ENCODE data around the gene TBC1D30. TPM values are rescaled to one million over a fixed set of nuclear protein-coding genes. Genes with fewer than 3 reads are reported as not detected.

Gene TBC1D30
- total RNA-seq, 1 experiment from 2014 or later, result 3.6 TPM

DNA sequence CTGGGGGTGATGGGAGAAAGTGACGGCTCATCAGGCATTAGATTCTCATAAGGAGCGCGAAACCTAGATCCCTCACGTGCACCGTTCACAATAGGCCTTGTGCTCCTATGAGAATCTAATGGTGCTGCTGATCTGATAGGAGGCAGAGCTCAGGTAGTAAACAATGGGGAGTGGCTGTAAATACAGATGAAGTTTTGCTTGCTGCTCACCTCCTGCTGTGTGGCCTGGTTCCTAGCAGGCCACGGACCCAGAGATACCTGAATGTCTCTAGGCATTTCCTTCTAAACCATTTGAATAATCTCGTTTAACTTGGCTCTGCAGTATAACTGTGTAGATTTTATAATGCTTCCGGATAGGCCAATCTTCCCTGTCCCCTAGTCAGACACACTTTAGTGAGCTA, 13.0 kb downstream of the TBC1D30 start (continued):
- TF ChIP-seq, protein P1, sequence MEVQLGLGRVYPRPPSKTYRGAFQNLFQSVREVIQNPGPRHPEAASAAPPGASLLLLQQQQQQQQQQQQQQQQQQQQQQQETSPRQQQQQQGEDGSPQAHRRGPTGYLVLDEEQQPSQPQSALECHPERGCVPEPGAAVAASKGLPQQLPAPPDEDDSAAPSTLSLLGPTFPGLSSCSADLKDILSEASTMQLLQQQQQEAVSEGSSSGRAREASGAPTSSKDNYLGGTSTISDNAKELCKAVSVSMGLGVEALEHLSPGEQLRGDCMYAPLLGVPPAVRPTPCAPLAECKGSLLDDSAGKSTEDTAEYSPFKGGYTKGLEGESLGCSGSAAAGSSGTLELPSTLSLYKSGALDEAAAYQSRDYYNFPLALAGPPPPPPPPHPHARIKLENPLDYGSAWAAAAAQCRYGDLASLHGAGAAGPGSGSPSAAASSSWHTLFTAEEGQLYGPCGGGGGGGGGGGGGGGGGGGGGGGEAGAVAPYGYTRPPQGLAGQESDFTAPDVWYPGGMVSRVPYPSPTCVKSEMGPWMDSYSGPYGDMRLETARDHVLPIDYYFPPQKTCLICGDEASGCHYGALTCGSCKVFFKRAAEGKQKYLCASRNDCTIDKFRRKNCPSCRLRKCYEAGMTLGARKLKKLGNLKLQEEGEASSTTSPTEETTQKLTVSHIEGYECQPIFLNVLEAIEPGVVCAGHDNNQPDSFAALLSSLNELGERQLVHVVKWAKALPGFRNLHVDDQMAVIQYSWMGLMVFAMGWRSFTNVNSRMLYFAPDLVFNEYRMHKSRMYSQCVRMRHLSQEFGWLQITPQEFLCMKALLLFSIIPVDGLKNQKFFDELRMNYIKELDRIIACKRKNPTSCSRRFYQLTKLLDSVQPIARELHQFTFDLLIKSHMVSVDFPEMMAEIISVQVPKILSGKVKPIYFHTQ (CRISPR knock-in tag; IDR thresholded peaks at IDR 0.05), result no peak
- TF ChIP-seq, protein P2, sequence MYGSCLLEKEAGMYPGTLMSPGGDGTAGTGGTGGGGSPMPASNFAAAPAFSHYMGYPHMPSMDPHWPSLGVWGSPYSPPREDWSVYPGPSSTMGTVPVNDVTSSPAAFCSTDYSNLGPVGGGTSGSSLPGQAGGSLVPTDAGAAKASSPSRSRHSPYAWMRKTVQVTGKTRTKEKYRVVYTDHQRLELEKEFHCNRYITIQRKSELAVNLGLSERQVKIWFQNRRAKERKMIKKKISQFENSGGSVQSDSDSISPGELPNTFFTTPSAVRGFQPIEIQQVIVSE (CRISPR knock-in tag; IDR thresholded peaks at IDR 0.05; ENCODE audit: borderline replicate concordance), result no peak
- no peak for TF ChIP-seq ZNF263 (CRISPR knock-in tag; IDR thresholded peaks at IDR 0.05; ENCODE audit: low read depth)
- no peak for TF ChIP-seq STAT6 (CRISPR knock-in tag; conservative IDR thresholded peaks at IDR 0.05; ENCODE audit: low read depth)
- TF ChIP-seq, protein P3, sequence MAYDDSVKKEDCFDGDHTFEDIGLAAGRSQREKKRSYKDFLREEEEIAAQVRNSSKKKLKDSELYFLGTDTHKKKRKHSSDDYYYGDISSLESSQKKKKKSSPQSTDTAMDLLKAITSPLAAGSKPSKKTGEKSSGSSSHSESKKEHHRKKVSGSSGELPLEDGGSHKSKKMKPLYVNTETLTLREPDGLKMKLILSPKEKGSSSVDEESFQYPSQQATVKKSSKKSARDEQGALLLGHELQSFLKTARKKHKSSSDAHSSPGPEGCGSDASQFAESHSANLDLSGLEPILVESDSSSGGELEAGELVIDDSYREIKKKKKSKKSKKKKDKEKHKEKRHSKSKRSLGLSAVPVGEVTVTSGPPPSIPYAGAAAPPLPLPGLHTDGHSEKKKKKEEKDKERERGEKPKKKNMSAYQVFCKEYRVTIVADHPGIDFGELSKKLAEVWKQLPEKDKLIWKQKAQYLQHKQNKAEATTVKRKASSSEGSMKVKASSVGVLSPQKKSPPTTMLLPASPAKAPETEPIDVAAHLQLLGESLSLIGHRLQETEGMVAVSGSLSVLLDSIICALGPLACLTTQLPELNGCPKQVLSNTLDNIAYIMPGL (CRISPR knock-in tag; IDR thresholded peaks at IDR 0.05), result no peak
- no peak for TF ChIP-seq E2F1 (CRISPR knock-in tag; IDR thresholded peaks at IDR 0.05)

DNA sequence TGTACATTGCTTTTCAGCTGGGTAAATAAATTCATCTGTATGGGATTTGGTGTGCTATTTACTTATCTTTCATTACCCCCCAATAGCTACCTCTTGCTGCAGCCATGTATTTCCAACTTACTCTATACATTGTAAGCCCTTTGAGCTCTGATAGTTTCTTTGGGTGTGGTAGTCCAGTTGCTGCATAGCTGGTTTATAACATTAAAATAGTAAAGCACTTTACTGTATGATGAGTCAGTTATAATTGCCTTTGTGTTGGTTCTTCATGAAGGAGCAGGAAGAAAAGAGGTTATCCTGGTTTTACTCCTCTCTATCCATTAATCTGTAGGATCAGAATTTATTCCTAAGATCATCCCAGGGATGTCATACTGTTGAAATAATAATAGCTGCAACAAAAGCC, 15.7 kb downstream of the TBC1D30 start:
- H3K9me3 Mint-ChIP-seq, result no peaks in the 10 kb centered on the region
- TF ChIP-seq AFF4 (CRISPR knock-in tag; IDR thresholded peaks at IDR 0.05; ENCODE audit: borderline replicate concordance) (no peak), ZNF263 (CRISPR knock-in tag; IDR thresholded peaks at IDR 0.05; ENCODE audit: low read depth) (no peak), MYBL2 (CRISPR knock-in tag; IDR thresholded peaks at IDR 0.05) (no peak), TP53 (CRISPR knock-in tag; IDR thresholded peaks at IDR 0.05) (no peak), NFATC4 (CRISPR knock-in tag; IDR thresholded peaks at IDR 0.05) (no peak), ZBTB43 (CRISPR knock-in tag; IDR thresholded peaks at IDR 0.05) (no peak), ZNF121 (CRISPR knock-in tag; IDR thresholded peaks at IDR 0.05) (no peak), FOXK1 (CRISPR knock-in tag; IDR thresholded peaks at IDR 0.05) (no peak), ARID4B (CRISPR knock-in tag; IDR thresholded peaks at IDR 0.05; ENCODE audit: borderline replicate concordance) (no peak)
- H3K4me1 Mint-ChIP-seq, result peaks cover 8% of the 10 kb centered on the region
- CTCF ChIA-PET, result no interaction called here
- no peak overlapping the region for H3K27ac Mint-ChIP-seq
- ATAC-seq (no peak), DNase-seq (ENCODE audit: low spot score) (no peak)
- H3K4me3 Mint-ChIP-seq, result no peak overlapping the region
- H3K27me3 Mint-ChIP-seq (ENCODE audit: low read depth), result no peaks in the 10 kb centered on the region
- H3K36me3 Mint-ChIP-seq, result no peaks in the 10 kb centered on the region
- POLR2A ChIA-PET, result no interaction called here

All from WTC11 (cell line).